AG04449 (cell line): ENCODE results near the gene VAPA.
"Not testable (repeated sequence)": the region's sequence is repeated elsewhere in the genome, so short reads cannot be mapped to it uniquely, and the experiment has no call there.

ENCODE experiments used
- CTCF ChIA-PET: fragments of 350-600 bp; formaldehyde crosslinking; extraction: SDS; loops from one replicate; lab custom pipeline; 2021; ENCODE audit warnings: antibody characterized with exemption; lab: Yijun Ruan, JAX
- POLR2A ChIA-PET: fragments of 400-600, 350-600 bp; formaldehyde crosslinking; extraction: SDS; loops from one replicate; lab custom pipeline; 2020; ENCODE audit warnings: antibody characterized with exemption, inconsistent platforms; lab: Yijun Ruan, JAX
- DNase-seq: peaks from one replicate; pipeline ENCODE4 v3.0.0-alpha.2; 2010; ENCODE audit warnings: low read depth, low spot score
- H3K4me3 ChIP-seq: 2 replicates; pipeline ENCODE4 v1.5.1; 2011; ENCODE audit warnings: low read depth, mild to moderate bottlenecking, control low read depth, low read length
- TF ChIP-seq, protein P1 (sequence below): IDR thresholded peaks from one replicate; pipeline ENCODE4 v1.5.1; 2011; ENCODE audit warnings: mild to moderate bottlenecking, moderate library complexity, low read length, control low read depth, inconsistent platforms; ENCODE audit not compliant: insufficient read depth; ENCODE audit errors: missing control alignments

VAPA gene

DNA sequence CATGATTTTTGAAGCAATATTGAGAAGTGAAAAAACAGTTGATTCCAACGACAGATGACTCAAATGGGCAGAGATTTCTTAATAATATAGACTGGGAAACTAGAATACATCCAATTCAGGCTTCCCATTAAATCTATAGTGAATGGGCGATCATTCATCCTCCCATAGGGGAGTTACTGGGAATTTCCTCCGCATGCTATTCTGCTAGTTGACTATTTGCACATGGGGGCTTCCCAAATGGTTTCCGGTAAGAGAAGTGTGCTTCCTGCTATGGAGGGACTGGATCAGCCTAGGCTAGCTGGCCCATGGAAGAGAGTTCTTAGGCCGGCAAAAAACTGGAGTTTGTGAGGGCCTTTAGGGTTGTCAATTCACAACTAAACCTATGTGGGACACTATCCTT, 2.6 kb upstream of the VAPA start:
- CTCF ChIA-PET = no interaction called here

DNA sequence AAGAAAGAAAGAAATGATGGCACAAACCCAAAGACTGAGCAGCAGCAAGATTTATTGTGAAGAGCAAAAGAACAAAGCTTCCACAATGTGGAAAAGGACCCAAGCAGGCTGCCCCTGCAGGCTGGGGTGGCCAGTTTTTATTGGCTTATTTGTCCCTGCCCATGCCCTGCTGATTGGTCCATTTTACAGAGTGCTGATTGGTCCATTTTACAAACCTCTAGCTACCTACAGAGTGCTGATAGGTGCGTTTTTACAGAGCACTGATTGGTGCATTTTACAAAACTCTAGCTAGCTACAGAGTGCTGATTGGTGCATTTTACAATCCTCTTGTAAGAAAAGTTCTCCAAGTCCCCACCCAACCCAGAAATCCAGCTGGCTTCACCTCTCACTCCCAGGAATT, 1.5 kb upstream of the VAPA start:
- CTCF ChIA-PET, H3K4me3 ChIP-seq, DNase-seq, POLR2A ChIA-PET: not testable (repeated sequence)

More for the DNA sequence above, 2.6 kb upstream of the VAPA start:
- POLR2A ChIA-PET = no interaction called here
- no peak overlapping the region for H3K4me3 ChIP-seq
- no peak for DNase-seq
- TF ChIP-seq, protein P1, sequence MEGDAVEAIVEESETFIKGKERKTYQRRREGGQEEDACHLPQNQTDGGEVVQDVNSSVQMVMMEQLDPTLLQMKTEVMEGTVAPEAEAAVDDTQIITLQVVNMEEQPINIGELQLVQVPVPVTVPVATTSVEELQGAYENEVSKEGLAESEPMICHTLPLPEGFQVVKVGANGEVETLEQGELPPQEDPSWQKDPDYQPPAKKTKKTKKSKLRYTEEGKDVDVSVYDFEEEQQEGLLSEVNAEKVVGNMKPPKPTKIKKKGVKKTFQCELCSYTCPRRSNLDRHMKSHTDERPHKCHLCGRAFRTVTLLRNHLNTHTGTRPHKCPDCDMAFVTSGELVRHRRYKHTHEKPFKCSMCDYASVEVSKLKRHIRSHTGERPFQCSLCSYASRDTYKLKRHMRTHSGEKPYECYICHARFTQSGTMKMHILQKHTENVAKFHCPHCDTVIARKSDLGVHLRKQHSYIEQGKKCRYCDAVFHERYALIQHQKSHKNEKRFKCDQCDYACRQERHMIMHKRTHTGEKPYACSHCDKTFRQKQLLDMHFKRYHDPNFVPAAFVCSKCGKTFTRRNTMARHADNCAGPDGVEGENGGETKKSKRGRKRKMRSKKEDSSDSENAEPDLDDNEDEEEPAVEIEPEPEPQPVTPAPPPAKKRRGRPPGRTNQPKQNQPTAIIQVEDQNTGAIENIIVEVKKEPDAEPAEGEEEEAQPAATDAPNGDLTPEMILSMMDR = no peak

GRCh38 chr18:9913151-9913525, 678 bp upstream of the VAPA start:
- DNase-seq = no peak
- TF ChIP-seq, protein P1 = no peak
- CTCF ChIA-PET = interaction anchor here (1.0 to 1.1 kb wide), 2 partner anchors 14 to 229 kb away, joined by 3 to 4 read pairs; no protein-coding TSS in a partner anchor
- H3K4me3 ChIP-seq = peak overlapping the region; percentile 93
- POLR2A ChIA-PET = interaction anchor here (0.7 to 1.1 kb wide), 5 partner anchors 16 to 382 kb away, joined by 3 to 5 read pairs (median 3); partner anchors contain the start of gene RAB31

- ChIA-PET POLR2A (no interaction called here), CTCF (interaction anchor here (1.5 kb wide), 1 partner anchor 10 kb away, joined by 4 read pairs; no protein-coding TSS in a partner anchor)
- peak overlapping the region; percentile 93 for H3K4me3 ChIP-seq
- no peak for DNase-seq
- TF ChIP-seq, protein P1 = no peak
These were observed 443 bp downstream of the VAPA start for GRCh38 chr18:9914334-9914583.

DNA sequence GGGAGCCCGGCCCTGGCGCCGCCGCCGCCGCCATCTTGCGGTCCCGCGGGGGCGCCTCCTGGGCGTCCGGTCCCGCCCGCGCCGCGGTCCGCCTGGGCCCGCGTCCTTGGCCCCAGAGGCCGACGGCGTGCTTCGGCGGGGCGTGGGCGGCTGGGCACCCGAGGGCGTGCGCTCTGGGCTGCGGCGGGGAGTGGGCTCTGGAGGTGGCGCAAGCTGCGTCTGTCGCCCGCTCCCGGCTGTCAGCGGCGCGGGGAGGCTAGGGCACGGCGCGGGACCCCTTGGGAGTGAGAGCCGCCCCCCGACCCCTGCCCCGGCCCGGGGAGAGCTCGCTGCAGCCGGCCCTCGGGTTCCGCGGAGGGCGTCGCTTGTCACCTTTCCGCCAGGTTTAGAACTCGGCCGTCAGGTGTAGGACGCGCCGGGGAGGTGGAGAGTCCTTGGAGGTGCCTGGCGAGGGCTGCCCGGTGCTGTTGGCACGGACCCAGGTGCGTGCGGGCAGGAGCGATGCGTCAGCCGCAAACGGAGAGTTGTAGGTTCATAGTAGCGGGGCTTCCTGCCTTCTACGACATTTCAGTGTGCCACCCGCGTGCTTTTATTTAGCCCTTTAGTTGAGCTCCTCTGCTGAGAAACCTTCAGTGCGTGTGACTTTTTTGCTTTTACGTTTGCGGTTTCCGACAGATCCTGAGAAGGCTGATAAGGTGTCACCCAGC, 921 bp downstream of the VAPA start:
- ChIA-PET POLR2A (interaction anchor here (0.8 kb wide), 1 partner anchor 229 kb away, joined by 4 read pairs; no protein-coding TSS in a partner anchor), CTCF (interaction anchor here (1.5 kb wide), 1 partner anchor 9 kb away, joined by 4 read pairs; no protein-coding TSS in a partner anchor)
- peak overlapping the region; percentile 93 for H3K4me3 ChIP-seq
- TF ChIP-seq, protein P1 = no peak
- peak; percentile 26 for DNase-seq

DNA sequence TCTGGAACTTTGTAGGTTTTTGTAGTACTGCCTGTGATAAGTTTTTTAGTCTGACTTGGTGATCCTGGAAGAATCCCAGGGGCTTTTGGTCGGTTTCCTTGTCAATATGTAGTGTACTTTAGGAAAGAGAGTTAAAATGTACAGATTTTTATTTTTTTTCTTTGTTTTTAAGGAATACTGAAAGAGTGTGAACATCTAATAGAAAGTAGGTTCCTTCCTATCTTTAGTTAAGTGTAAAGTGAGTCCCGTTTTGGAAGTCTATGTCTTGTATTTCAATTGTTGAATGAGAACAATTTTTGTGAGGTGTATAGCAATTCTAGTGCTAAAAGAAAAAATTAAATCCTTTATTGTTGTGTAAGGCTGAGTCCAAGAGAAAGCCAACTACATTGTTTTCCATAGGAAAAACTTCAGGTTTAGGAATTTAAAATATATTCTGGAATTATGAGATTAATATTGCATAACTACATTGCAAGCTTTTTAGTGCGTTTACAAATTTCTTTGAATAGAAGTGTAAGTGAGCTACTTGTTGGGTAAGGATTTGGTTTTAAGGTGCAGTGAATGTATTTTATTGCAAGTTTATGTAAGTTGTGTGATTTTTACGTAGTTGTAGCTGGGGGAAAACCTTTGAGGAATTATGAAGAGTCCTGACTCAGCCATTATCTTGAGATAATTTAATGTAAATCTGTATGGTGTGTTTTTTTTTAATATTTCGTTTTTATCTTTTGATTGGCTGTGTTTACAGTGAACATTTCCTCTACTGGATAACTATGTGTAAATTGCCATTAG, 1.7 kb downstream of the VAPA start:
- ChIA-PET CTCF (interaction anchor here (0.6 to 1.5 kb wide), 2 partner anchors 9 to 303 kb away, joined by 3 to 4 read pairs; no protein-coding TSS in a partner anchor), POLR2A (interaction anchor here (0.8 kb wide), 1 partner anchor 230 kb away, joined by 4 read pairs; no protein-coding TSS in a partner anchor)
- TF ChIP-seq, protein P1 = no peak
- DNase-seq = no peak
- peak overlapping the region; percentile 93 for H3K4me3 ChIP-seq
